Gastroesophageal sphincter (tissue), 2 donors: ENCODE measurements around the gene CPNE5.

Experiments
- EP300 ChIP-seq: sonication (generic); formaldehyde crosslinking; IDR thresholded peaks from one replicate; pipeline ENCODE4 v1.6.1; 2017; ENCODE audit warnings: antibody characterized with exemption, mild to moderate bottlenecking
- POLR2A ChIP-seq, 2 donors: fragments of 450-650 bp; IDR thresholded peaks; one replicate each; pipeline ENCODE4 v1.6.1; 2017; ENCODE audit warnings: antibody characterized with exemption in 2 of 2, mild to moderate bottlenecking in 2 of 2, moderate library complexity in 1 of 2

GRCh38 chr6:36807143-36807542 is 32.1 kb downstream of the CPNE5 start:
- TF ChIP-seq POLR2A (IDR thresholded peaks at IDR 0.05) (no peak), EP300 (no peak)
